ENCODE data around the gene APOBEC3A. TPM values are rescaled to one million over a fixed set of nuclear protein-coding genes. Genes with fewer than 3 reads are reported as not detected.

The APOBEC3A gene
- polyA plus RNA-seq, 1 of the 3 experiments (the other 2 are of a cell fraction): not detected

DNA sequence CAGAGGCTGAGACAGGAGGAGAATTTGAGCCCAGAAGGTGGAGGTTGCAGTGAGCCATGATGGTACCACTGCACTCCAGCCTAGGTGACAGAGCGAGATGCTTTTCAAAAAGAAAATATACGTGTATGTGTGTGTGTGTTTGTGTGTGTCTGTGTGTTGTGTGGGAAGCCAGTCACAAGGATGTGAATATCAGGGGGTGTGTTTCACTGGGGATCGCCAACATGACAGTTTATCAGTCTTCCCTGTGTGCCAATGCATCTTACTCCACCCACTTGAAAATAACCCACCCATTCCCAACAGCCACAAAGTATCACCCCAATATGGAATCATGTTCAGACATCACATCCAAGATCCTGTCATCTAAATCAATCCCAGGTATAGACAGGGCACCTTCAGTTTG is 14.4 kb downstream of the APOBEC3A start (continued):
- TF ChIP-seq PBX3 (IDR thresholded peaks at IDR 0.05) (no peak), YY1 (IDR thresholded peaks at IDR 0.05; ENCODE audit: low read depth) (no peak)

DNA sequence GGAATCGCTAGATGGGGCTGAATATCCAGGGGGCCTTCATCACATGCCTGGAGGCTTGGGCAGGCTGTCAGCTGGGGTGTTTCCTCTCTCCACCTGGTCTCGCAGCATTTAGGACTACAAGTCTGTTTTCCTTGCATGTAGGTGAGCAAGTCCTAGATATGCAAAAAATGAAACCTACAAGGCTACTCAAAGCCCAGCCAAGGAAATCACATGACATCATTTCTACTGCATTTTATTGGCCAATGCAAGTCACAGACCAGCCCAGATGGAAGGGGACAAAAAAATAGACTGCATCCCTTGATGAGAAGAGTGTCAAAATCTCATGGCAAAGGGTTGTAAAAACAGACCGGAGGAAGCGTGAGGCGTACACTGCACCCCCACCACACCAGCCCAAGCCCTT is 15.1 kb downstream of the APOBEC3A start:
- Histone ChIP-seq H3K9me3 (no peaks in the 10 kb centered on the region), H3F3A (replicated peaks; ENCODE audit: insufficient read depth) (no peaks in the 10 kb centered on the region), H4K20me1 (ENCODE audit: insufficient read depth) (no peaks in the 10 kb centered on the region), H3K79me2 (ENCODE audit: insufficient read depth) (no peaks in the 10 kb centered on the region), H3K4me3 (ENCODE audit: low read depth in 2 of 2, low read length in 1 of 2) (no peak overlapping the region), H3K9ac (no peak overlapping the region), H3K4me1 (ENCODE audit: control insufficient read depth in 1 of 2, insufficient read depth in 2 of 2, low read depth in 1 of 2, low read length in 1 of 2) (no peaks in the 10 kb centered on the region), H3K4me2 (no peak overlapping the region), H3K27me3 (ENCODE audit: insufficient read depth) (no peaks in the 10 kb centered on the region), H3K27ac (ENCODE audit: low read depth in 2 of 2, low read length in 1 of 2) (no peak overlapping the region), H3K9me2 (no peaks in the 10 kb centered on the region), H3K36me3 (replicated peaks in 1 of 2; ENCODE audit: control insufficient read depth in 1 of 2, insufficient read depth in 2 of 2, low read length in 1 of 2) (no peaks in the 10 kb centered on the region), H2AFZ (ENCODE audit: low read depth) (no peak overlapping the region)
- no peak for DNase-seq
- WGBS (ENCODE audit: low lambda C conversion rate): 70% methylated on average over 2 of the region's 5 CpGs
- POLR2A ChIA-PET: no interaction called here
- CTCF ChIA-PET: no interaction called here
- TF ChIP-seq GABPA (IDR thresholded peaks at IDR 0.05; ENCODE audit: low read depth) (no peak), TCF12 (IDR thresholded peaks at IDR 0.05) (no peak)

DNA sequence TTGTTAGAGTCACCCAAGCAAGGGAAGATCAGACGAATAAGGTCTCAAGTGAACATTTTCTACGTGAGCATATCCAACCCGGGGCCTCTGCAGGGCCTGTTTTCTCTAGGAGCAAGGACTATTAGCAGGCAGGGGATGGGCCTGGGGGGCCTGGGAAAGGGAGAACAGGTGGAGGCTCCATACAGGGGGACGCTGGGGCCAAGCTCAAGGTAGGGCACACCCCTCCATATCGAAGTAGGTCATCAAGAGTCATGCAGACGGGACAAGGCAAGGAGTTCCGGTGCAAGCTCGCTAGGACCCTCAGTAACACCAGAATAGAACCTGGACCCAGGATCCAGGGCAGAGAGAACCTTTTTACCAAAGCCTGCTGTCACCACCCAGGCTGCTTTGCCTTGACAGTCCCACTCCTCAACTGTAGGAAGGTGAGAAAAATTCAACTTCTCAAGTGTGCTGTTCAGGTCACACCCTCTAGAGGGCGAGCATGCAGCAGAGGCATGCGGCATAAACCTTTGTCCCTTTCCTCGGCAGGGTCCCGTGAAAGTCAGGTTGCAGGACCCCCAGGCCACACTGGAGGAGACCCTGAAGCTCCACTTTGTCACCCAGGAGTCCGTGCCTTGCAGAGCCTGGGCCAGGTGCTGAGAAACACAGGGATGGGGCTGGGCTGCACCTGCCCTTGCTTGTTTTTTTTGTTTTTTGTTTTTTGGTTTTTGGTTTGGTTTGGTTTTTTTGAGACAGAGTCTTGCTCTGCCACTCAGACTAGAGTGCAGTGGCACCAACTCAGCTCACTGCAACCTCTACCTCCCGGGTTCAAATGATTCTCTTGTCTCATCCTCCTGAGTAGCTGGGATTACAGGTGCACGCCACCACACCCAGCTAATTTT is 16.1 kb downstream of the APOBEC3A start:
- no peak overlapping the region for H3K27ac ChIP-seq (ENCODE audit: low read depth in 2 of 2, low read length in 1 of 2)
- H3K36me3 ChIP-seq (replicated peaks in 1 of 2; ENCODE audit: control insufficient read depth in 1 of 2, insufficient read depth in 2 of 2, low read length in 1 of 2): no peaks in the 10 kb centered on the region
- no peaks in the 10 kb centered on the region for H3F3A ChIP-seq (replicated peaks; ENCODE audit: insufficient read depth)
- WGBS (ENCODE audit: low lambda C conversion rate): no CpG with 5 or more reads among the region's 15 CpGs
- no peaks in the 10 kb centered on the region for H4K20me1 ChIP-seq (ENCODE audit: insufficient read depth)
- no peak for DNase-seq
- no peak overlapping the region for H3K9ac ChIP-seq
- no peaks in the 10 kb centered on the region for H3K9me2 ChIP-seq
- ChIA-PET POLR2A (no interaction called here), CTCF (no interaction called here)
- H3K79me2 ChIP-seq (ENCODE audit: insufficient read depth): no peaks in the 10 kb centered on the region
- no peaks in the 10 kb centered on the region for H3K4me1 ChIP-seq (ENCODE audit: control insufficient read depth in 1 of 2, insufficient read depth in 2 of 2, low read depth in 1 of 2, low read length in 1 of 2)
- H2AFZ ChIP-seq (ENCODE audit: low read depth): no peak overlapping the region
- H3K4me2 ChIP-seq: no peak overlapping the region
- H3K27me3 ChIP-seq (ENCODE audit: insufficient read depth): no peaks in the 10 kb centered on the region
- no peak overlapping the region for H3K4me3 ChIP-seq (ENCODE audit: low read depth in 2 of 2, low read length in 1 of 2)
- H3K9me3 ChIP-seq: no peaks in the 10 kb centered on the region
- TF ChIP-seq MAX (IDR thresholded peaks at IDR 0.05; ENCODE audit: low read depth): no peak
- no peak for TF ChIP-seq NRF1 (IDR thresholded peaks at IDR 0.05; ENCODE audit: low read depth, low read length)
- TF ChIP-seq RCOR1 (IDR thresholded peaks at IDR 0.05; ENCODE audit: low read length): no peak
- TF ChIP-seq, protein P1, sequence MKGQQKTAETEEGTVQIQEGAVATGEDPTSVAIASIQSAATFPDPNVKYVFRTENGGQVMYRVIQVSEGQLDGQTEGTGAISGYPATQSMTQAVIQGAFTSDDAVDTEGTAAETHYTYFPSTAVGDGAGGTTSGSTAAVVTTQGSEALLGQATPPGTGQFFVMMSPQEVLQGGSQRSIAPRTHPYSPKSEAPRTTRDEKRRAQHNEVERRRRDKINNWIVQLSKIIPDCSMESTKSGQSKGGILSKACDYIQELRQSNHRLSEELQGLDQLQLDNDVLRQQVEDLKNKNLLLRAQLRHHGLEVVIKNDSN (IDR thresholded peaks at IDR 0.05; ENCODE audit: borderline replicate concordance, low read depth): no peak
- no peak for TF ChIP-seq RAD21 (IDR thresholded peaks at IDR 0.05; ENCODE audit: low read length)
- TF ChIP-seq, protein P2, sequence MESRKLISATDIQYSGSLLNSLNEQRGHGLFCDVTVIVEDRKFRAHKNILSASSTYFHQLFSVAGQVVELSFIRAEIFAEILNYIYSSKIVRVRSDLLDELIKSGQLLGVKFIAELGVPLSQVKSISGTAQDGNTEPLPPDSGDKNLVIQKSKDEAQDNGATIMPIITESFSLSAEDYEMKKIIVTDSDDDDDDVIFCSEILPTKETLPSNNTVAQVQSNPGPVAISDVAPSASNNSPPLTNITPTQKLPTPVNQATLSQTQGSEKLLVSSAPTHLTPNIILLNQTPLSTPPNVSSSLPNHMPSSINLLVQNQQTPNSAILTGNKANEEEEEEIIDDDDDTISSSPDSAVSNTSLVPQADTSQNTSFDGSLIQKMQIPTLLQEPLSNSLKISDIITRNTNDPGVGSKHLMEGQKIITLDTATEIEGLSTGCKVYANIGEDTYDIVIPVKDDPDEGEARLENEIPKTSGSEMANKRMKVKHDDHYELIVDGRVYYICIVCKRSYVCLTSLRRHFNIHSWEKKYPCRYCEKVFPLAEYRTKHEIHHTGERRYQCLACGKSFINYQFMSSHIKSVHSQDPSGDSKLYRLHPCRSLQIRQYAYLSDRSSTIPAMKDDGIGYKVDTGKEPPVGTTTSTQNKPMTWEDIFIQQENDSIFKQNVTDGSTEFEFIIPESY (IDR thresholded peaks at IDR 0.05; ENCODE audit: borderline replicate concordance, low read depth): no peak
- no peak for TF ChIP-seq PBX3 (IDR thresholded peaks at IDR 0.05)
- no peak for TF ChIP-seq ELF1 (IDR thresholded peaks at IDR 0.05)
- TF ChIP-seq CHD2 (IDR thresholded peaks at IDR 0.05; ENCODE audit: low read length, partially characterized antibody): no peak
- TF ChIP-seq POLR2AphosphoS5 (IDR thresholded peaks at IDR 0.05; ENCODE audit: low read depth, low read length): no peak
- TF ChIP-seq MEF2A (IDR thresholded peaks at IDR 0.05; ENCODE audit: borderline replicate concordance, low read depth): no peak
- no peak for TF ChIP-seq NFIC (IDR thresholded peaks at IDR 0.05; ENCODE audit: borderline replicate concordance)
- TF ChIP-seq FOXJ3 (CRISPR knock-in tag; IDR thresholded peaks at IDR 0.05): no peak
- TF ChIP-seq, protein P3, sequence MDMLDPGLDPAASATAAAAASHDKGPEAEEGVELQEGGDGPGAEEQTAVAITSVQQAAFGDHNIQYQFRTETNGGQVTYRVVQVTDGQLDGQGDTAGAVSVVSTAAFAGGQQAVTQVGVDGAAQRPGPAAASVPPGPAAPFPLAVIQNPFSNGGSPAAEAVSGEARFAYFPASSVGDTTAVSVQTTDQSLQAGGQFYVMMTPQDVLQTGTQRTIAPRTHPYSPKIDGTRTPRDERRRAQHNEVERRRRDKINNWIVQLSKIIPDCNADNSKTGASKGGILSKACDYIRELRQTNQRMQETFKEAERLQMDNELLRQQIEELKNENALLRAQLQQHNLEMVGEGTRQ (IDR thresholded peaks at IDR 0.05; ENCODE audit: borderline replicate concordance, low read depth, low read length): no peak
- no peak for TF ChIP-seq SIN3A (IDR thresholded peaks at IDR 0.05; ENCODE audit: borderline replicate concordance, low read depth, low read length)
- TF ChIP-seq RXRA (IDR thresholded peaks at IDR 0.05; ENCODE audit: borderline replicate concordance, low read depth): no peak
- TF ChIP-seq SMC3 (IDR thresholded peaks at IDR 0.05; ENCODE audit: low read depth, low read length): no peak
- TF ChIP-seq JUND (IDR thresholded peaks at IDR 0.05): no peak
